Activated CD8-positive, alpha-beta T cell treated with anti-CD3 and anti-CD28 coated beads for 36 hours (primary cell): ENCODE data around the gene FIGLA. TPM values are rescaled to one million over a fixed set of nuclear protein-coding genes. Genes with fewer than 3 reads are reported as not detected.

Source experiments
- ATAC-seq: fragments of 200-7000 bp; cut with Tn5 transposase; one replicate; pipeline ENCODE4 v1.10.0; 2021; ENCODE audit warnings: mild to moderate bottlenecking, moderate library complexity
- CTCF ChIA-PET: fragments of 350-600 bp; sonication (Branson Sonifier 250); formaldehyde crosslinking; loops from one replicate; lab custom pipeline; 2021; ENCODE audit warnings: antibody characterized with exemption; lab: Charles Lee
- POLR2A ChIA-PET: fragments of 350-600 bp; sonication (Branson Sonifier 250); formaldehyde crosslinking; loops from one replicate; lab custom pipeline; 2021; ENCODE audit warnings: antibody characterized with exemption; lab: Charles Lee
- DNase-seq: peaks from one replicate; pipeline ENCODE4 v3.0.0-alpha.2; 2020
- H3K27ac Mint-ChIP-seq: one replicate; pipeline ENCODE4 v1.8.0; 2021; ENCODE audit warnings: mild to moderate bottlenecking, mixed read lengths
- H3K27me3 Mint-ChIP-seq: one replicate; pipeline ENCODE4 v1.8.0; 2021; ENCODE audit warnings: mixed read lengths
- H3K36me3 Mint-ChIP-seq: one replicate; pipeline ENCODE4 v1.8.0; 2021; ENCODE audit warnings: low read depth, mixed read lengths
- H3K4me1 Mint-ChIP-seq: one replicate; pipeline ENCODE4 v1.8.0; 2021; ENCODE audit warnings: low read depth, mixed read lengths
- H3K4me3 Mint-ChIP-seq: one replicate; pipeline ENCODE4 v1.8.0; 2021; ENCODE audit warnings: mild to moderate bottlenecking, moderate library complexity, mixed read lengths
- H3K9me3 Mint-ChIP-seq: one replicate; pipeline ENCODE4 v1.8.0; 2021; ENCODE audit warnings: mixed read lengths
- CTCF ChIP-seq: fragments of 200-600 bp; IDR thresholded peaks from one replicate; pipeline ENCODE4 v1.8.0; 2022; ENCODE audit warnings: antibody characterized with exemption, mild to moderate bottlenecking
- intact Hi-C: fragments of 100-400 bp; cut with micrococcal nuclease; formaldehyde crosslinking; loops from one replicate; pipeline ENCODE4 v1.10.0; 2022
- total RNA-seq, 2 experiments: library from RNA; stranded (reverse); gene quantifications; one replicate each; pipeline ENCODE4 v1.2.3, GENCODE V29; 2021

Gene FIGLA
- total RNA-seq, 2 experiments from 2014 or later, result not detected

- peaks cover 2% of the 10 kb centered on the region for H3K27me3 Mint-ChIP-seq
- H3K36me3 Mint-ChIP-seq, result no peaks in the 10 kb centered on the region
- ChIA-PET POLR2A (interaction anchor here (0.6 kb wide), 1 partner anchor 1079 kb away, joined by 3 read pairs; no protein-coding TSS in a partner anchor), CTCF (interaction anchor here (1.2 to 1.3 kb wide), 2 partner anchors 36 to 115 kb away, joined by 4 read pairs; no protein-coding TSS in a partner anchor)
- ATAC-seq, result no peak
- no peak for DNase-seq
- H3K27ac Mint-ChIP-seq, result no peak overlapping the region
- H3K4me3 Mint-ChIP-seq, result no peak overlapping the region
- intact Hi-C loops, result no loop called here
- H3K4me1 Mint-ChIP-seq, result no peaks in the 10 kb centered on the region
- no peak for TF ChIP-seq CTCF
- no peaks in the 10 kb centered on the region for H3K9me3 Mint-ChIP-seq
Measured at GRCh38 chr2:70834106-70834505, 43.7 kb upstream of the FIGLA start.

- H3K27ac Mint-ChIP-seq, result no peak overlapping the region
- H3K27me3 Mint-ChIP-seq, result no peaks in the 10 kb centered on the region
- H3K9me3 Mint-ChIP-seq, result no peaks in the 10 kb centered on the region
- ChIA-PET POLR2A (interaction anchor here (0.6 kb wide), 1 partner anchor 1080 kb away, joined by 3 read pairs; no protein-coding TSS in a partner anchor), CTCF (interaction anchor here (1.2 to 1.3 kb wide), 2 partner anchors 37 to 115 kb away, joined by 4 read pairs; no protein-coding TSS in a partner anchor)
- ATAC-seq (no peak), DNase-seq (no peak)
- no peak overlapping the region for H3K4me3 Mint-ChIP-seq
- peaks cover 2% of the 10 kb centered on the region for H3K4me1 Mint-ChIP-seq
- no peaks in the 10 kb centered on the region for H3K36me3 Mint-ChIP-seq
- intact Hi-C loops, result no loop called here
- TF ChIP-seq CTCF, result no peak
Measured at GRCh38 chr2:70833246-70833645, 42.8 kb upstream of the FIGLA start.

- ATAC-seq (no peak), DNase-seq (no peak)
- CTCF ChIA-PET, result no interaction called here
Measured at GRCh38 chr2:70832386-70832785, 41.9 kb upstream of the FIGLA start.

GRCh38 chr2:70831861-70832260 lies 41.4 kb upstream of the FIGLA start:
- ChIA-PET CTCF (no interaction called here), POLR2A (no interaction called here)
- Mint-ChIP-seq H3K27ac (no peak overlapping the region), H3K4me1 (peaks cover 8% of the 10 kb centered on the region), H3K4me3 (no peak overlapping the region), H3K9me3 (no peaks in the 10 kb centered on the region), H3K36me3 (no peaks in the 10 kb centered on the region), H3K27me3 (no peaks in the 10 kb centered on the region)
- intact Hi-C loops, result no loop called here
- TF ChIP-seq CTCF, result no peak
- DNase-seq (no peak), ATAC-seq (no peak)

More at GRCh38 chr2:70832386-70832785, 41.9 kb upstream of the FIGLA start:
- intact Hi-C loops, result no loop called here
- POLR2A ChIA-PET, result no interaction called here
- no peaks in the 10 kb centered on the region for H3K27me3 Mint-ChIP-seq
- H3K4me1 Mint-ChIP-seq, result peaks cover 4% of the 10 kb centered on the region
- H3K36me3 Mint-ChIP-seq, result no peaks in the 10 kb centered on the region
- no peak for TF ChIP-seq CTCF
- no peak overlapping the region for H3K27ac Mint-ChIP-seq
- H3K9me3 Mint-ChIP-seq, result no peaks in the 10 kb centered on the region
- no peak overlapping the region for H3K4me3 Mint-ChIP-seq

GRCh38 chr2:70830366-70830765 lies 39.9 kb upstream of the FIGLA start:
- no peaks in the 10 kb centered on the region for H3K36me3 Mint-ChIP-seq
- no peaks in the 10 kb centered on the region for H3K9me3 Mint-ChIP-seq
- no peak overlapping the region for H3K27ac Mint-ChIP-seq
- H3K27me3 Mint-ChIP-seq, result no peaks in the 10 kb centered on the region
- ChIA-PET POLR2A (interaction anchor here (0.7 to 0.8 kb wide), 2 partner anchors 22 to 40 kb away, joined by 3 to 4 read pairs; partner anchors contain the start of gene FIGLA), CTCF (interaction anchor here (1.2 to 1.3 kb wide), 2 partner anchors 11 to 33 kb away, joined by 3 read pairs; no protein-coding TSS in a partner anchor)
- no peak for TF ChIP-seq CTCF
- intact Hi-C loops, result no loop called here
- ATAC-seq, result no peak
- peaks cover 14% of the 10 kb centered on the region for H3K4me1 Mint-ChIP-seq
- no peak overlapping the region for H3K4me3 Mint-ChIP-seq
- no peak for DNase-seq
